HEK293 (cell line): ENCODE data around the gene SPTLC2.
A peak's percentile ranks its signal among the peaks of the same experiment; 100 is the strongest.

Source experiments
- KLF10 ChIP-seq: fragments of 450-650 bp; IDR thresholded peaks from 2 replicates; pipeline ENCODE4 v1.5.1; 2018; ENCODE audit warnings: missing biosample characterization, mild to moderate bottlenecking, missing genetic modification characterization
- ZNF175 ChIP-seq: fragments of 450-650 bp; formaldehyde crosslinking; IDR thresholded peaks from 2 replicates; pipeline ENCODE4 v1.5.1; 2016; ENCODE audit warnings: missing biosample characterization, missing genetic modification characterization
- TF ChIP-seq, protein P1 (sequence below): fragments of 450-650 bp; formaldehyde crosslinking; IDR thresholded peaks from 2 replicates; pipeline ENCODE4 v1.5.1; 2016; ENCODE audit warnings: missing biosample characterization, missing genetic modification characterization

DNA sequence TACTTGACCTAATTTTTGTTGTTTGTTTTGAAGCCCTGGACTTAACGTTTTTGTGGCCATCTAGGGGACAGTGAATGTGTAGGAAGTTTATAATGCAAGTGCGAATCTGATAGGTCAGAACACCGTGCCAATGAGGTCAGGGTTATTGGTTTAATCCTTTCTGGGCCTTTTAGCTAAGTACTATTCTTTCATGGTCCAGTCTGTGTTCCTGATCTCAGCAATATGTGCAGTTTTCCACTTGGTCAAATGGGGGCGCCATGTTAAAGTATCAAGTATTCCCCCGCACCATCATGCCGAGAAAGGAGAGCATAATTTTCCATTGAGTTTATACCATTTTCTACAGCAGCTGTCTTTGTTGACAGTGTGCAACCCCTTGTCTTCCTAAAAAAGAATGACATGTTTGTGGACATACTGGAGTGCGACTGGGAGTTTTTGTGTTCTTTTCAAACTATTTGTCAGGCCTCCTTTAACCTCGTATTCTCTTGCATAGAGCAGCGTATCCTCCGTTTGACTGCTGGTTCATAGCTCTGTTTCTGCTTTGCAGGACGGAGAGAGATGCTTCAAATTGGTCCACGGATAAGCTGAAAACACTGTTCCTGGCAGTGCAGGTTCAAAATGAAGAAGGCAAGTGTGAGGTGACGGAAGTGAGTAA lies 157.2 kb downstream of the SPTLC2 start:
- TF ChIP-seq, protein P1, sequence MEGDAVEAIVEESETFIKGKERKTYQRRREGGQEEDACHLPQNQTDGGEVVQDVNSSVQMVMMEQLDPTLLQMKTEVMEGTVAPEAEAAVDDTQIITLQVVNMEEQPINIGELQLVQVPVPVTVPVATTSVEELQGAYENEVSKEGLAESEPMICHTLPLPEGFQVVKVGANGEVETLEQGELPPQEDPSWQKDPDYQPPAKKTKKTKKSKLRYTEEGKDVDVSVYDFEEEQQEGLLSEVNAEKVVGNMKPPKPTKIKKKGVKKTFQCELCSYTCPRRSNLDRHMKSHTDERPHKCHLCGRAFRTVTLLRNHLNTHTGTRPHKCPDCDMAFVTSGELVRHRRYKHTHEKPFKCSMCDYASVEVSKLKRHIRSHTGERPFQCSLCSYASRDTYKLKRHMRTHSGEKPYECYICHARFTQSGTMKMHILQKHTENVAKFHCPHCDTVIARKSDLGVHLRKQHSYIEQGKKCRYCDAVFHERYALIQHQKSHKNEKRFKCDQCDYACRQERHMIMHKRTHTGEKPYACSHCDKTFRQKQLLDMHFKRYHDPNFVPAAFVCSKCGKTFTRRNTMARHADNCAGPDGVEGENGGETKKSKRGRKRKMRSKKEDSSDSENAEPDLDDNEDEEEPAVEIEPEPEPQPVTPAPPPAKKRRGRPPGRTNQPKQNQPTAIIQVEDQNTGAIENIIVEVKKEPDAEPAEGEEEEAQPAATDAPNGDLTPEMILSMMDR (tag by site-specific recombination): peak; percentile 25; the same call in 1 of the 2 replicates
- no peak for TF ChIP-seq ZNF175 (tag by site-specific recombination)
- no peak for TF ChIP-seq KLF10 (tag by site-specific recombination)
